Measurements from ENCODE around the gene P2RY8.

The P2RY8 gene

DNA sequence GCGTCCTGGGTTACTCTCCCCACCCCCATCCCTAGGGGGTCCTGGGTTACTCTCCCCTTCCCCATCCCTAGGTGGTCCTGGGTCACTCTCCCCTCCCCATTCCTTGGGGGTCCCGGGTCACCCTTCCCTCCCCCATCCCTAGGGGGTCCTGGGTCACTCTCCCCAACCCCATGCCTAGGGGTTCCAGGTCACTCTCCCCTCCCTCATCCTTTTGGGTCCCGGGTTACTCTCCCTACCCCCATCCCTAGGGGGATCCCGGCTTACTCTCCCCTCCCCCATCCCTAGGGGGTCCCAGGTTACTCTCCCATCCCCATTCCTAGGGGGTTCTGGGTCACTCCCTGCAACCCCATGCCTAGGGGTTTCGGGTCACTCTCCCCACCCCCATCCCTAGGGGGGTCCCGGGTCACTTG is 85.7 kb downstream of the P2RY8 start:
- H3K79me1 ChIP-seq (replicated peaks; ENCODE audit: low read length, poor library complexity, severe bottlenecking): peaks cover 34% of the 10 kb centered on the region
- 94% methylated on average over 6 of the region's 6 CpGs for WGBS

DNA sequence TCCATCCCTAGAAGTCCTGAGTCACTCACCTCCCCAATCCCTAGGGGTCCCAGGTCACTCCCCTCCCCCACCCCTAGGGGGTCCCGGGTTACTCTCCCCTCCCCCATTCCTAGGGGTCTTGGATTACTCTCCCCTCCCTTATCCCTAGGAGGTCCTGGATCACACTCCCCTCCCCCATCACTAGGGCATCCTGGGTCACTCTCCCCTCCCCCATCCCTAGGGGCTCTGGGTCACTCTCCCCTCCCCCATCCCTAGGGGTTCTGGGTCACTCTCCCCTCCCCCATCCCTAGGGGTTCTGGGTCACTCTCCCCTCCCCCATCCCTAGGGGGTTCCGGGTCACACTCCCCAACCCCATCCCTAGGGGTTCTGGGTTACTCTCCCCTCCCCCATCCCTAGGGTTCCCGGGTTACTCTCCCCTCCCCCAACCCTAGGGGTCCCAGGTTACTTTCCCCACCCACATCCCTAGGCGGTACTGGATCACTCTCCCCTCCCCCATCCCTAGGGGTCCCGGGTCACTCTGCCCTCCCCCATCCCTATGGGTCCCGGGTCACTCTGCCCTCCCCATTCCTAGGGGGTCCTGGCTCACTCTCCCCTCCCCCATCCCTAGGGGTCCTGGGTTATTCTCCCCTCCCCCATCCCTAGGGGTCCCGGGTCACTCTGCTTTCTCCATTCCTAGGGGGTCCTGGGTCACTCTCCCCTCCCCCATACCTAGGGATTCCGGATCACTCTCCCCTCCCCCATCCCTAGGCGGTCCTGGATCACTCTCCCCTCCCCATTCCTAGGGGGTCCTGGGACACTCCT is 86.4 kb downstream of the P2RY8 start:
- peaks cover under 1 to 5% of the 10 kb centered on the region in 2 experiments for H3K27me3 ChIP-seq (ENCODE audit: control insufficient read depth in 1 of 2, insufficient read depth in 1 of 2, low read length in 2 of 2)
- H3K14ac ChIP-seq (ENCODE audit: low read length in 2 of 2): no peak overlapping the region
- no peak for DNase-seq
- H3K79me1 ChIP-seq (replicated peaks; ENCODE audit: low read length, poor library complexity, severe bottlenecking): peaks cover 36% of the 10 kb centered on the region
- H2AFZ ChIP-seq (ENCODE audit: low read depth, low read length): no peak overlapping the region
- no peak overlapping the region for H3K9ac ChIP-seq (ENCODE audit: low read length)
- no peak overlapping the region for H2BK12ac ChIP-seq (ENCODE audit: low read length in 2 of 2)
- H3K4me3 ChIP-seq (ENCODE audit: insufficient read depth in 1 of 2, low read depth in 1 of 2, low read length in 2 of 2): no peak overlapping the region
- H3K4me1 ChIP-seq (ENCODE audit: control insufficient read depth, insufficient read depth, low read depth, low read length): peaks cover 23% of the 10 kb centered on the region
- H2BK5ac ChIP-seq (ENCODE audit: low read depth, low read length, poor library complexity, severe bottlenecking): no peak overlapping the region
- no peak overlapping the region for H4K91ac ChIP-seq (ENCODE audit: low read length)
- H2BK15ac ChIP-seq (ENCODE audit: low read depth, poor library complexity, severe bottlenecking): no peak overlapping the region
- WGBS: 85% methylated on average over 9 of the region's 9 CpGs
- no peak overlapping the region for H4K8ac ChIP-seq (ENCODE audit: low read length)
- no peak overlapping the region for H3K23ac ChIP-seq (ENCODE audit: low read length in 2 of 2)
- no peak overlapping the region for H2AK5ac ChIP-seq (ENCODE audit: low read length, severe bottlenecking)
- no peaks in the 10 kb centered on the region for H3K9me3 ChIP-seq (ENCODE audit: control insufficient read depth, low read length)
- H2BK120ac ChIP-seq (ENCODE audit: low read depth, low read length): no peak overlapping the region
- H3K36me3 ChIP-seq (ENCODE audit: control insufficient read depth in 1 of 2, insufficient read depth in 2 of 2, low read depth in 1 of 2, low read length in 2 of 2): peaks cover 8 to 10% of the 10 kb centered on the region in 2 experiments
- no peak overlapping the region for H3K4me2 ChIP-seq (ENCODE audit: low read length, poor library complexity, severe bottlenecking)
- no peak overlapping the region for H3K18ac ChIP-seq (ENCODE audit: low read depth in 1 of 2, low read length in 2 of 2)
- no peak overlapping the region for H3K27ac ChIP-seq (ENCODE audit: low read length, poor library complexity, severe bottlenecking)
- H3K4ac ChIP-seq (ENCODE audit: low read depth in 1 of 2, low read length in 2 of 2): no peak overlapping the region

More for the DNA sequence above, 85.7 kb downstream of the P2RY8 start:
- Histone ChIP-seq H2BK120ac (ENCODE audit: low read depth, low read length) (no peak overlapping the region), H3K27ac (ENCODE audit: low read length, poor library complexity, severe bottlenecking) (no peak overlapping the region), H3K36me3 (ENCODE audit: control insufficient read depth in 1 of 2, insufficient read depth in 2 of 2, low read depth in 1 of 2, low read length in 2 of 2) (peaks cover 5 to 10% of the 10 kb centered on the region in 2 experiments), H3K4me1 (ENCODE audit: control insufficient read depth, insufficient read depth, low read depth, low read length) (peaks cover 23% of the 10 kb centered on the region), H2AFZ (ENCODE audit: low read depth, low read length) (no peak overlapping the region), H3K14ac (ENCODE audit: low read length in 2 of 2) (no peak overlapping the region), H2AK5ac (ENCODE audit: low read length, severe bottlenecking) (peak overlapping the region; percentile 69), H3K9me3 (ENCODE audit: control insufficient read depth, low read length) (no peaks in the 10 kb centered on the region), H2BK15ac (ENCODE audit: low read depth, poor library complexity, severe bottlenecking) (peak overlapping the region; percentile 78), H2BK5ac (ENCODE audit: low read depth, low read length, poor library complexity, severe bottlenecking) (no peak overlapping the region), H3K23ac (ENCODE audit: low read length in 2 of 2) (no peak overlapping the region), H4K91ac (ENCODE audit: low read length) (no peak overlapping the region), H2BK12ac (ENCODE audit: low read length in 2 of 2) (no peak overlapping the region), H3K9ac (ENCODE audit: low read length) (peak overlapping the region; percentile 93), H3K18ac (ENCODE audit: low read depth in 1 of 2, low read length in 2 of 2) (no peak overlapping the region), H3K4me2 (ENCODE audit: low read length, poor library complexity, severe bottlenecking) (peak overlapping the region; percentile 95), H4K8ac (ENCODE audit: low read length) (peak overlapping the region; percentile 42), H3K27me3 (ENCODE audit: control insufficient read depth in 1 of 2, insufficient read depth in 1 of 2, low read length in 2 of 2) (peaks cover 6% of the 10 kb centered on the region in 2 experiments), H3K4ac (ENCODE audit: low read depth in 1 of 2, low read length in 2 of 2) (no peak overlapping the region), H3K4me3 (ENCODE audit: insufficient read depth in 1 of 2, low read depth in 1 of 2, low read length in 2 of 2) (peak overlapping the region in 1 of 2 experiments; percentile 88)
- no peak for DNase-seq

DNA sequence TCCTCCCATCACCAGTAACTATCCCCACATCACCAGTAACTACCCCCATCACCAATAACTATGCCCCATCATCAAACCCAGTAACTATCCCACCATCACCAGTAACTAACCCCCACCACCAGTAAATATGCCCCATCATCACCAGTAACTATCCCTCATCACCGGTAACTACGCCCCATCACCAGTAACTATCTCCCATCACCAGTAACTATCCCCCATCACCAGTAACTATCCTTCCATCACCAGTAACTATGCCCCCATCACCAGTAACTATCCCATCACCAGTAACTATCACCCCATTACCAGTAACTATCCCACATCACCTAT is 87.2 kb downstream of the P2RY8 start:
- Histone ChIP-seq H2AFZ (ENCODE audit: low read depth, low read length) (no peak overlapping the region), H3K23ac (ENCODE audit: low read length in 2 of 2) (no peak overlapping the region), H2BK15ac (ENCODE audit: low read depth, poor library complexity, severe bottlenecking) (no peak overlapping the region), H2BK5ac (ENCODE audit: low read depth, low read length, poor library complexity, severe bottlenecking) (no peak overlapping the region), H3K27ac (ENCODE audit: low read length, poor library complexity, severe bottlenecking) (no peak overlapping the region), H3K4ac (ENCODE audit: low read depth in 1 of 2, low read length in 2 of 2) (no peak overlapping the region), H3K4me3 (ENCODE audit: insufficient read depth in 1 of 2, low read depth in 1 of 2, low read length in 2 of 2) (no peak overlapping the region), H2AK5ac (ENCODE audit: low read length, severe bottlenecking) (no peak overlapping the region), H3K36me3 (ENCODE audit: control insufficient read depth in 1 of 2, insufficient read depth in 2 of 2, low read depth in 1 of 2, low read length in 2 of 2) (peaks cover 10 to 13% of the 10 kb centered on the region in 2 experiments), H3K14ac (ENCODE audit: low read length in 2 of 2) (no peak overlapping the region), H4K8ac (ENCODE audit: low read length) (no peak overlapping the region), H3K18ac (ENCODE audit: low read depth in 1 of 2, low read length in 2 of 2) (no peak overlapping the region), H3K9me3 (ENCODE audit: control insufficient read depth, low read length) (no peaks in the 10 kb centered on the region), H3K9ac (ENCODE audit: low read length) (no peak overlapping the region), H3K79me1 (replicated peaks; ENCODE audit: low read length, poor library complexity, severe bottlenecking) (peaks cover 43% of the 10 kb centered on the region), H4K91ac (ENCODE audit: low read length) (no peak overlapping the region), H3K27me3 (ENCODE audit: control insufficient read depth in 1 of 2, insufficient read depth in 1 of 2, low read length in 2 of 2) (no peaks in the 10 kb centered on the region), H3K4me2 (ENCODE audit: low read length, poor library complexity, severe bottlenecking) (no peak overlapping the region), H2BK12ac (ENCODE audit: low read length in 2 of 2) (no peak overlapping the region), H3K4me1 (ENCODE audit: control insufficient read depth, insufficient read depth, low read depth, low read length) (peaks cover 23% of the 10 kb centered on the region), H2BK120ac (ENCODE audit: low read depth, low read length) (no peak overlapping the region)
- WGBS: 97% methylated on average over 2 of the region's 2 CpGs
- no peak for DNase-seq

- no peak for DNase-seq
- Histone ChIP-seq H3K4ac (ENCODE audit: low read depth in 1 of 2, low read length in 2 of 2) (no peak overlapping the region), H3K36me3 (ENCODE audit: control insufficient read depth in 1 of 2, insufficient read depth in 2 of 2, low read depth in 1 of 2, low read length in 2 of 2) (peaks cover 10 to 18% of the 10 kb centered on the region in 2 experiments), H3K9ac (ENCODE audit: low read length) (no peak overlapping the region), H3K79me1 (replicated peaks; ENCODE audit: low read length, poor library complexity, severe bottlenecking) (peaks cover 47% of the 10 kb centered on the region), H2AFZ (ENCODE audit: low read depth, low read length) (no peak overlapping the region), H2BK5ac (ENCODE audit: low read depth, low read length, poor library complexity, severe bottlenecking) (no peak overlapping the region), H2BK12ac (ENCODE audit: low read length in 2 of 2) (peak overlapping the region in 1 of 2 experiments; percentile 18), H2BK120ac (ENCODE audit: low read depth, low read length) (no peak overlapping the region), H3K4me3 (ENCODE audit: insufficient read depth in 1 of 2, low read depth in 1 of 2, low read length in 2 of 2) (no peak overlapping the region), H3K23ac (ENCODE audit: low read length in 2 of 2) (no peak overlapping the region), H3K14ac (ENCODE audit: low read length in 2 of 2) (no peak overlapping the region), H2AK5ac (ENCODE audit: low read length, severe bottlenecking) (no peak overlapping the region), H3K27ac (ENCODE audit: low read length, poor library complexity, severe bottlenecking) (no peak overlapping the region), H2BK15ac (ENCODE audit: low read depth, poor library complexity, severe bottlenecking) (no peak overlapping the region), H3K4me1 (ENCODE audit: control insufficient read depth, insufficient read depth, low read depth, low read length) (peaks cover 23% of the 10 kb centered on the region), H3K27me3 (ENCODE audit: control insufficient read depth in 1 of 2, insufficient read depth in 1 of 2, low read length in 2 of 2) (no peaks in the 10 kb centered on the region), H4K91ac (ENCODE audit: low read length) (no peak overlapping the region), H4K8ac (ENCODE audit: low read length) (no peak overlapping the region), H3K4me2 (ENCODE audit: low read length, poor library complexity, severe bottlenecking) (no peak overlapping the region), H3K9me3 (ENCODE audit: control insufficient read depth, low read length) (no peaks in the 10 kb centered on the region), H3K18ac (ENCODE audit: low read depth in 1 of 2, low read length in 2 of 2) (no peak overlapping the region)
- WGBS: 87% methylated on average over 9 of the region's 9 CpGs
Observed at GRCh38 chrX:1449036-1449822, 87.8 kb downstream of the P2RY8 start.

Data from mesenchymal stem cell (in vitro differentiated cells and primary cell).